Right atrium auricular region (tissue), 2 donors: Measurements from ENCODE around the gene TENM3. TPM values are rescaled to one million over a fixed set of nuclear protein-coding genes. Genes with fewer than 3 reads are reported as not detected.

Experiments used
- DNase-seq: peaks from one replicate; pipeline ENCODE4 v3.0.0-alpha.2; 2019; ENCODE audit warnings: low spot score
- H3K27ac ChIP-seq, 2 donors: fragments of 200-600 bp; sonication (generic); 1 replicate in 1 of 2; 2 replicates in 1 of 2; pipeline ENCODE4 v1.5.1; 2016 to 2019
- H3K27me3 ChIP-seq, 2 donors: fragments of 200-600 bp; sonication (generic); one replicate each; pipeline versions ENCODE4 v1.5.1 to v1.6.0; 2017 to 2019
- H3K36me3 ChIP-seq: fragments of 200-600 bp; sonication (generic); one replicate; pipeline ENCODE4 v1.5.1; 2016
- H3K4me1 ChIP-seq, 2 donors: fragments of 200-600 bp; sonication (generic); one replicate each; pipeline versions ENCODE4 v1.5.1 to v1.6.0; 2017 to 2019
- H3K4me3 ChIP-seq, 2 donors: fragments of 200-600 bp; sonication (generic); 1 replicate in 1 of 2; 2 replicates in 1 of 2; pipeline ENCODE4 v1.5.1; 2017 to 2019; ENCODE audit warnings: mild to moderate bottlenecking in 1 of 2, moderate library complexity in 1 of 2
- H3K9me3 ChIP-seq, 2 donors: fragments of 200-600 bp; sonication (generic); one replicate each; pipeline ENCODE4 v1.5.1; 2019
- total RNA-seq, 2 donors: library from RNA; depleted of rRNA; stranded (reverse); fragments of >200 nt; gene quantifications; one replicate each; pipeline ENCODE4 v1.1.0, GENCODE V29; 2016
- TF ChIP-seq, protein P1 (sequence below), 2 donors: fragments of 200-600 bp; sonication (generic); IDR thresholded peaks; one replicate each; pipeline ENCODE4 v1.5.1; 2019; ENCODE audit warnings: antibody characterized with exemption in 2 of 2

TENM3 gene
- total RNA-seq, 2 donors from 2014 or later = 10.7 to 15.9 TPM

DNA sequence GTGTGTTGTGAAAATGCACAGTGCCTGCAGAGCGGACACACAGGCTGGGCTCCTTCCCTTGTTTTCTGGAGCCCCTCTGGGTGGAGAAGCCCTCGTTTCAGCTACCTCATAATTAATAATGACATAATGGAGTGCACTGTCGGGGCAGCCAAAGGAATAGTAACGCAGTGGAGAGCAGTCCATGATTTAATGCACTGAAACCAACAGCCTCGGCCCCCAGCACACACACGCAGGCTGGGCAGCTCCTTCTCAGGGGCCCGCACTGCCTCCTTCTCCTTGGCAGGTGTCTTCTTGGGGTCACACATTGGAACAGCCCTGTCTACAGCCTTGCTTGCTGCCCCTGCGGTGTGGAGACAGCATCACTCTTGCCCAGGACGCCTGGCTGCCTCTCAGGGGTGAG lies 584.8 kb downstream of the TENM3 start:
- no peak for DNase-seq
- Histone ChIP-seq H3K4me3 (no peak overlapping the region), H3K27ac (no peak overlapping the region), H3K4me1 (no peaks in the 10 kb centered on the region), H3K27me3 (no peaks in the 10 kb centered on the region), H3K36me3 (no peaks in the 10 kb centered on the region), H3K9me3 (no peaks in the 10 kb centered on the region)
- TF ChIP-seq, protein P1, sequence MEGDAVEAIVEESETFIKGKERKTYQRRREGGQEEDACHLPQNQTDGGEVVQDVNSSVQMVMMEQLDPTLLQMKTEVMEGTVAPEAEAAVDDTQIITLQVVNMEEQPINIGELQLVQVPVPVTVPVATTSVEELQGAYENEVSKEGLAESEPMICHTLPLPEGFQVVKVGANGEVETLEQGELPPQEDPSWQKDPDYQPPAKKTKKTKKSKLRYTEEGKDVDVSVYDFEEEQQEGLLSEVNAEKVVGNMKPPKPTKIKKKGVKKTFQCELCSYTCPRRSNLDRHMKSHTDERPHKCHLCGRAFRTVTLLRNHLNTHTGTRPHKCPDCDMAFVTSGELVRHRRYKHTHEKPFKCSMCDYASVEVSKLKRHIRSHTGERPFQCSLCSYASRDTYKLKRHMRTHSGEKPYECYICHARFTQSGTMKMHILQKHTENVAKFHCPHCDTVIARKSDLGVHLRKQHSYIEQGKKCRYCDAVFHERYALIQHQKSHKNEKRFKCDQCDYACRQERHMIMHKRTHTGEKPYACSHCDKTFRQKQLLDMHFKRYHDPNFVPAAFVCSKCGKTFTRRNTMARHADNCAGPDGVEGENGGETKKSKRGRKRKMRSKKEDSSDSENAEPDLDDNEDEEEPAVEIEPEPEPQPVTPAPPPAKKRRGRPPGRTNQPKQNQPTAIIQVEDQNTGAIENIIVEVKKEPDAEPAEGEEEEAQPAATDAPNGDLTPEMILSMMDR (IDR thresholded peaks at IDR 0.05) = no peak

DNA sequence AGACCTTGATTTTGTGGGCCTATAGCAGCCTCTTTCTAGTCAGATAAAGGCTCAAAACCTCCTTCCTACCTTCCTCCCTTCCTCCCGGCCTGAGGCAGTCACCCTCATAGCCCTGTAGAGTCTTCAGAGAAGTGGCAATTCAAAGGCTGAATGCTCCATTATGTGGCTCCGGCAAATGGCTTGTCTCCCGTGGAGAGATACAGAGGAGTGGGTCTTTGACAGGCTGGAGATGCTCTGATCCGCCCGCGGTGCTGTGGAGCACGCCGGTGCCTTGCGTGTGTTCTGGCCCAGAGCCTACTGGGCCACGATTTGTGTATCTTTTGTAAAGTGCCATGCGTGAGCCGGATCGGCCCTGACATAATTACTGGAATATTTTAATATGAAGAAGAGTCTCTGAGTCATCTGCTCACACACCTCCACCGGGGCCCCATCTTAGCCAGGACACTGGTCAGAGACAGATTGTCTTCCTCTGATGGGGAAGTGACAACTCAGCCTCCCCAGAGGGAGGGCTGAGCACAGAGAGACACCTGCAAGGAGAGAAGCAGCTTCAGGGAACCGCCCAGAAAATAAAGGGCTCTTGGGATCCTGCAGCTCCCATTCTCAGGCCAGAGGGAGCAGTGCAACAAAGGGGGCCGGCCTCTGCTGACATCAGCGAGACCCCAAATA lies 585.3 kb downstream of the TENM3 start:
- H3K36me3 ChIP-seq = no peaks in the 10 kb centered on the region
- TF ChIP-seq, protein P1 (IDR thresholded peaks at IDR 0.05) = no peak
- no peaks in the 10 kb centered on the region for H3K4me1 ChIP-seq
- no peak overlapping the region for H3K4me3 ChIP-seq
- H3K27me3 ChIP-seq = no peaks in the 10 kb centered on the region
- no peak overlapping the region for H3K27ac ChIP-seq
- no peaks in the 10 kb centered on the region for H3K9me3 ChIP-seq
- DNase-seq = no peak

DNA sequence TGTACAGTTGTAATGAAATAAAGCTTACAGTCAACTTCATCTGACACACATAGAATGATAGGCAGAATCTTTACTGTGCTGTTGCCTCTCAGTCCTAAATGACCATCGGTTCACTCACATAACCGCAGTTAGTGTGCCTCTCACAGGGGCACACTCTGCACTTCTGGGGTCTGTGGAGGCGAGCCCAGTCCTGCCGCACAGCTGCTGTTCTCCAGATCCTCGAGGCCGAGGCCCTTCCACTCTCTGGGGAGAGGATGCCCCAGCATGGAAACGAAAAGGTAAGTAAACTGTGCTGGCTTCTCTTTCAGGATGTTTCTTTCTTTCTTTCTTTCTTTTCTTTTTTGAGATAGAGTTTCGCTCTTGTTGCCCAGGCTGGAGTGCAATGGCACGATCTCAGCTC lies 586.0 kb downstream of the TENM3 start:
- H3K27me3 ChIP-seq = no peaks in the 10 kb centered on the region
- TF ChIP-seq, protein P1 (IDR thresholded peaks at IDR 0.05) = no peak
- no peaks in the 10 kb centered on the region for H3K4me1 ChIP-seq
- H3K4me3 ChIP-seq = no peak overlapping the region
- H3K27ac ChIP-seq = no peak overlapping the region
- no peak for DNase-seq
- no peaks in the 10 kb centered on the region for H3K36me3 ChIP-seq
- no peaks in the 10 kb centered on the region for H3K9me3 ChIP-seq

DNA sequence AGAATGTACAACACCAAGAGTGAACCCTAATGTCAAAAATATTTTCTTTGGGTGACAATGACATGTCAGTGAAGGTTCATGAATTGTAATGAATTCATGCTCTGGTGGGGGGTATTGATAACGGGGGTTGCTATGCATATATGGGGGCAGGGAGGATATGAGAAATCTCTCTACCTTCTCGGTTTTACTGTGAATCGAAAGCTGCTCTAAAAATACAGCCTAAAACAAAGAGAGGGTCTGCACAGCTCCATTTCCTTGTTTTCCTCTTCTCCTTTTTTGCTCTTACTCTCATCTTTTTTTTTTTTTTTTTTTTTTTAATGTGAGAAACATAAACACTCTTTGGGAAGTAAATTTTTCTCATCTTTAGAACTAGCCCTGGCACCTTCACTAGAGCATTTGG lies 588.2 kb downstream of the TENM3 start:
- DNase-seq = no peak

DNA sequence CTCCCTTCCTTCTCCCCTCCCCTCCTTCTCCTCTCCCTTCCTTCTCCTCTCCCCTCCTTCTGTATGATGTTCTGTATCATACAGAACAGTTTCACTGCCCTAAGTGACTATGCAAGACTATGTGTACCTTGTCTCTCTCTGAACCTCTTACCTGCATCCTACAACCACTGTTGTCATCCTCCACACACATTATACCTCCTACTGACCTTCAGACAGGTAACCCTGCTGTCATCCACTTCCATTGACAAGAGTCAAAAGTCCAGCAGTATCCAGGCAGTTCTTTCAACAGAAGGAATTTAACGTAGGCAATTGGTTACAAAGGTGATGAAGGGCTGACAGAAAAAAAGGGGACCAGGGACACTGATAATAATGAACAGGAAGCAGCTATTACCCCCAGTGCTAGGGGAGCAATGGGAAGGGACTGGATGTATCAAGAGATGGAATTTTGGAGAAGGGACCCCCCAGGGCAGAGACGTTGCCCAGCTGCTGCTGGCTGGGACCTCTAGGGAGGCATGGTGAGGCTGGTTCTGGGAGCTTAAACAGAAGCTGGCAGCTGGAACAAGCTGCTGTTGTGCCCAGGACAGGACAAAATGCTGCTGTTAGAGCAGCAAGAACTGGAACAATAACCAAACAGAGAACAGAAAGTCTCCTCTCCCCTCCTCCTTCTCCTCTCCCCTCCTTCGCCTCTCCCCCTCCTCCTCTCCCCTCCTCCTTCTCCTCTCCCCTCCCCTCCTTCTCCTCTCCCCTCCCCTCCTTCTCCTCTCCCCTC lies 589.3 kb downstream of the TENM3 start:
- H3K4me3 ChIP-seq = no peak overlapping the region
- H3K4me1 ChIP-seq = no peaks in the 10 kb centered on the region
- TF ChIP-seq, protein P1 (IDR thresholded peaks at IDR 0.05) = no peak
- no peak for DNase-seq
- no peak overlapping the region for H3K27ac ChIP-seq
- no peaks in the 10 kb centered on the region for H3K36me3 ChIP-seq
- no peaks in the 10 kb centered on the region for H3K27me3 ChIP-seq
- H3K9me3 ChIP-seq = no peaks in the 10 kb centered on the region

More for the DNA sequence above, 588.2 kb downstream of the TENM3 start:
- TF ChIP-seq, protein P1 (IDR thresholded peaks at IDR 0.05) = no peak
- H3K27ac ChIP-seq = no peak overlapping the region
- H3K4me3 ChIP-seq = no peak overlapping the region
- H3K4me1 ChIP-seq = no peaks in the 10 kb centered on the region
- no peaks in the 10 kb centered on the region for H3K36me3 ChIP-seq
- no peaks in the 10 kb centered on the region for H3K9me3 ChIP-seq
- no peaks in the 10 kb centered on the region for H3K27me3 ChIP-seq
